Measurements from ENCODE around the gene HHIP. TPM values are rescaled to one million over a fixed set of nuclear protein-coding genes. Genes with fewer than 3 reads are reported as not detected.

HHIP gene
- total RNA-seq, 2 donors from 2014 or later = 0.79 to 0.90 TPM

- no peak for DNase-seq (ENCODE audit: low spot score)
- intact Hi-C loops (cut with DNase I) = no loop called here
These were observed 49.8 kb downstream of the HHIP start for GRCh38 chr4:144695721-144696120.

GRCh38 chr4:144696376-144696775 lies 50.4 kb downstream of the HHIP start:
- DNase-seq (ENCODE audit: low spot score) = no peak
- intact Hi-C loops (cut with DNase I) = no loop called here

- intact Hi-C loops (cut with DNase I) = no loop called here
- DNase-seq (ENCODE audit: low spot score) = no peak
These were observed 53.6 kb downstream of the HHIP start for GRCh38 chr4:144699565-144699964.

- intact Hi-C loops (cut with DNase I) = no loop called here
These were observed 55.8 kb downstream of the HHIP start for GRCh38 chr4:144701683-144702233.

GRCh38 chr4:144703494-144703893 lies 57.5 kb downstream of the HHIP start:
- intact Hi-C loops (cut with DNase I) = no loop called here
- DNase-seq (ENCODE audit: low spot score) = no peak

More at GRCh38 chr4:144701683-144702233, 55.8 kb downstream of the HHIP start:
- no peak for DNase-seq (ENCODE audit: low spot score)

- DNase-seq (ENCODE audit: low spot score) = no peak
- intact Hi-C loops (cut with DNase I) = no loop called here
These were observed 59.9 kb downstream of the HHIP start for GRCh38 chr4:144705601-144706590.

GRCh38 chr4:144709159-144709558 lies 63.2 kb downstream of the HHIP start:
- intact Hi-C loops (cut with DNase I) = no loop called here
- no peak for DNase-seq (ENCODE audit: low spot score)

GRCh38 chr4:144709793-144710525 lies 64.0 kb downstream of the HHIP start:
- intact Hi-C loops (cut with DNase I) = no loop called here

GRCh38 chr4:144710526-144710912 lies 64.6 kb downstream of the HHIP start:
- no peak for DNase-seq (ENCODE audit: low spot score)
- intact Hi-C loops (cut with DNase I) = no loop called here

More at GRCh38 chr4:144709793-144710525, 64.0 kb downstream of the HHIP start:
- DNase-seq (ENCODE audit: low spot score) = no peak

GRCh38 chr4:144711700-144712456 lies 65.9 kb downstream of the HHIP start:
- intact Hi-C loops (cut with DNase I) = no loop called here
- no peak for DNase-seq (ENCODE audit: low spot score)

GRCh38 chr4:144712775-144713174 lies 66.8 kb downstream of the HHIP start:
- DNase-seq (ENCODE audit: low spot score) = no peak
- intact Hi-C loops (cut with DNase I) = no loop called here

- intact Hi-C loops (cut with DNase I) = no loop called here
- DNase-seq (ENCODE audit: low spot score) = no peak
These were observed 68.2 kb downstream of the HHIP start for GRCh38 chr4:144714166-144714565.

GRCh38 chr4:144715230-144715629 lies 69.3 kb downstream of the HHIP start:
- no peak for DNase-seq (ENCODE audit: low spot score)
- intact Hi-C loops (cut with DNase I) = no loop called here

- DNase-seq (ENCODE audit: low spot score) = no peak
- intact Hi-C loops (cut with DNase I) = no loop called here
These were observed 70.8 kb downstream of the HHIP start for GRCh38 chr4:144716778-144717177.

GRCh38 chr4:144718958-144719512 lies 73.1 kb downstream of the HHIP start:
- intact Hi-C loops (cut with DNase I) = no loop called here
- no peak for DNase-seq (ENCODE audit: low spot score)

- intact Hi-C loops (cut with DNase I) = no loop called here
These were observed 74.5 kb downstream of the HHIP start for GRCh38 chr4:144720491-144720890.

GRCh38 chr4:144721994-144722393 lies 76.0 kb downstream of the HHIP start:
- DNase-seq (ENCODE audit: low spot score) = no peak
- intact Hi-C loops (cut with DNase I) = no loop called here

More at GRCh38 chr4:144720491-144720890, 74.5 kb downstream of the HHIP start:
- no peak for DNase-seq (ENCODE audit: low spot score)

- intact Hi-C loops (cut with DNase I) = no loop called here
- no peak for DNase-seq (ENCODE audit: low spot score)
These were observed 77.5 kb downstream of the HHIP start for GRCh38 chr4:144723471-144723870.

GRCh38 chr4:144729175-144729574 lies 83.2 kb downstream of the HHIP start:
- intact Hi-C loops (cut with DNase I) = no loop called here
- DNase-seq (ENCODE audit: low spot score) = no peak

Data from posterior vena cava (tissue), 2 donors.